ENCODE data around the gene RASL12.
"Not testable (repeated sequence)": the region's sequence is repeated elsewhere in the genome, so short reads cannot be mapped to it uniquely, and the experiment has no call there.

RASL12 gene

DNA sequence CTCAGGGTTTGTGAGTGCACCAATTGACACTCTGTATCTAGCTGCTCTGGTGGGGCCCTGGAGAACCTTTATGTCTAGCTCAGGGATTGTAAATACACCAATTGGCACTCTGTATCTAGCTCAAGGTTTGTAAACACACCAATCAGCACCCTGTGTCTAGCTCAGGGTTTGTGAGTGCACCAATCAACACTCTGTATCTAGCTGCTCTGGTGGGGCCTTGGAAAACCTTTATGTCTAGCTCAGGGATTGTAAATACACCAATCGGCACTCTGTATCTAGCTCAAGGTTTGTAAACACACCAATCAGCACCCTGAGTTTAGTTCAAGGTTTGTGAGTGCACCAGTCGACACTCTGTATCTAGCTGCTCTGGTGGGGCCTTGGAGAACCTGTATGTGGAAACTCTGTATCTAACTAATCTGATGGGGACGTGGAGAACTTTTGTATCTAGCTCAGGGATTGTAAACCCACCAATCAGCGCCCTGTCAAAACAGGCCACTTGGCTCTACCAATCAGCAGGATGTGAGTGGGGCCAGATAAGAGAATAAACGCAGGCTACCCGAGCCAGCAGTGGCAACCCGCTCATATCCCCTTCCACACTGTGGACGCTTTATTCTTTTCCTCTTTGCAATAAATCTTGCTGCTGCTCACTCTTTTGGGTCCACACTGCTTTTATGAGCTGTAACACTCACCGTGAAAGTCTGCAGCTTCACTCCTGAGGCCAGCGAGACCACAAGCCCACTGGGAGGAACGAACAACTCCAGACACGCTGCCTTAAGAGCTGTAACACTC is 8.0 kb upstream of the RASL12 start:
- not testable (repeated sequence) for DNase-seq (ENCODE audit: low read depth in 2 of 2)

DNA sequence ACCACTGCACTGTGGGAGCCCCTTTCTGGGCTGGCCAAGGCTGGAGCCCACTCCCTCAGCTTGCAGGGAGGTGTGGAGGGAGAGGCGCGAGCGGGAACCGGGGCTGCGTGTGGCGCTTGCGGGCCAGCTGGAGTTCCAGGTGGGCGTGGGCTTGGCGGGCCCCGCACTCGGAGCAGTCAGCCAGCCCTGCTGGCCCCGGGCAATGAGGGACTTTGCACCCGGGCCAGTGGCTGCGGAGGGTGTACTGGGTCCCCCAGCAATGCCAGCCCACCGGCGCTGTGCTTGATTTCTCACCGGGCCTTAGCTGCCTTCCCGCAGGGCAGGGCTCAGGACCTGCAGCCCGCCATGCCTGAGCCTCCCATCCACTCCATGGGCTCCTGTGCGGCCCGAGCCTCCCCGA is 7.2 kb upstream of the RASL12 start:
- not testable (repeated sequence) for DNase-seq (ENCODE audit: low read depth in 2 of 2)

DNA sequence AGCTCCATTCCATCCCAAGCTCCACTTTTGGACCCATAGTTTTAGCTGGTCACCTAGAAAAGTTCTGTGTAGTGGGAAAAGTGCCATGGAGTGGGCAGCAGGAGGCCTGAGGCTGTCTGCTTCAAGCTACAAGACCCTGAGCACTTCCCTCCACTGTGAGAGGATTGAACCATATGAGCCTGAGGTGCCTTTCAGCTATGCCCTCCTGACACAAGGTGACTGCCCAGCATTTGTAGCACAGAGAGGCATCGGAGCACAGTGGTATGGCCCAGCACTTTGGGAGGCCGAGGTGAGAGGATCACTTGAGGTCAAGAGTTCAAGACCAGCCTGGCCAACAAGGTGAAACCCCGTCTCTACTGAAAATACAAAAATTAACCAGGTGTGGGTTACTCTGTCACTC is 4.8 kb upstream of the RASL12 start:
- no peak for DNase-seq (ENCODE audit: low read depth in 2 of 2)

DNA sequence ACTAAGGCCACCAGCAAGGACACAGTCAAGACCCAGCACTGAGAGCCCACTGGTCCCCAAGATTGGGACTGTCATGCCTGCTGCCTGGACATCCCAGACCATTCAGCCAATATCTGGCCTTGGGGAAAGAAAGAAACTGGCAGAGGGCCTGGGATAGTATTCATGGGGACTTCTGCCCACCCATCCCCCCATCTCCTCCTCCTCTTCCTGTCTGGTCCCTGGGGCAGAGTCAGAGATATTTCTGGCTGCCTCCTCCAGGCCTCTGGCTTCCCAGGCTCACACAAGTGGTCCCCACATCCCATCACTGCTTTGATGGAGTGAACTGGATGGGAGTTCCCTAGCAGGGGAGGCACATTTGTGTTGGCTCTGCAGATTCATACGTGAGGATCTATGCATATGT is 4.2 kb upstream of the RASL12 start:
- no peak for DNase-seq (ENCODE audit: low read depth in 2 of 2)

DNA sequence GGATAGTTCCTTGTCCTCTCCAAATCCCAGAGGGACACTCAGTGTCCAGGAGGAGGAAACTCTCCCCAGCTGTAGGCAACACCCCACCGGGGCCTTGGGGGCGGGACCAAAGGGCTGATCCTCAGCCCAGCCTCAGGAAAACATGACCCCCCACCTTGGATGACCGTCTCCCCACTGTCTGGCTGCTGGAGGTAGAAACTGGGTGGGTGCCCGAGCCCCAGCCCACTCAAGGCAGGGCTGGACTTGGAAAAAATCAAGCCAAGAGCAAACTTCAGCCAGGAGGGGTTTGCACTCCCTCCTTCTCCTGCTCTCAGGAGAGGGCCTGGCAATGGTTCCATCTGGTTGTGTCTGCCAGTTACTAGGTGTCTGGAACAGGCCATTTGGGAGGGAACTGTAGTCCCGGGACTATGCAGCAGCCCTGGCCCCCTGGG is 3.6 kb upstream of the RASL12 start:
- no peak for DNase-seq (ENCODE audit: low read depth in 2 of 2)

DNA sequence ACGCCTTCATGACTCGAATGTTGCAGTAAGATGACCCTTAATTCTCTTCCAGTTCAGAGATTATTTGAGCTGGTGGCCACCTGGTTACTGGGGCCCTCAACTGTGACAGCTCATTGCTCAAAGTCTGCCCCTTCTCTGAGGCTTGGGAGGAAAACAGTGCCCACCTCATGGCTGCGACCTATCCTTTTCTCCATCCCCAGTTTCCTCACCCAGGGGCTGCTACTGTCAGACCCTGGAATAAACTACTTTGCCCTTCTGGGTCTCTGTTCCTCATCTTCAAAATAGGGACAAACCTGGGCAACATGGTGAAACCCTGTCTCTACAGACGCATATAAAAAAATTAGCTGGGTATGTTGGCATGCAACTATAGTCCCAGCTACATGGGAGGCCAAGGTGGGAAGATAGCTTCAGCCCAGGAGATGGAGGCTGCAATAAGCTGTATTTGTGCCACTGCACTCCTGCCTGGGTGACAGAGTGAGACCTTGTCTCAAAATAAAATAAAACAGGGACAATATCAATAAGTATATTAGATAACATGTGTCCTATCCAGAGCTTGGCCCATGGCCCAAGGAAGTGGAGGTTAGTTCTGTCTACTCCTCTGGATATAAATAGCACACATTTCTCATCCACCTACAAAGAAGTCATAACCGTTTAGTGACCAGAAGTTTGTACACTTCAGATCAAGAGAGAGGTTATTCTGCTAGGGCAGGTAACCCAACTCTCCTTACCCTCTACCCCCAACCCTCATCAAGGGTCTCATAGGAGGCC is 2.2 kb upstream of the RASL12 start:
- DNase-seq (ENCODE audit: low read depth in 2 of 2): no peak

DNA sequence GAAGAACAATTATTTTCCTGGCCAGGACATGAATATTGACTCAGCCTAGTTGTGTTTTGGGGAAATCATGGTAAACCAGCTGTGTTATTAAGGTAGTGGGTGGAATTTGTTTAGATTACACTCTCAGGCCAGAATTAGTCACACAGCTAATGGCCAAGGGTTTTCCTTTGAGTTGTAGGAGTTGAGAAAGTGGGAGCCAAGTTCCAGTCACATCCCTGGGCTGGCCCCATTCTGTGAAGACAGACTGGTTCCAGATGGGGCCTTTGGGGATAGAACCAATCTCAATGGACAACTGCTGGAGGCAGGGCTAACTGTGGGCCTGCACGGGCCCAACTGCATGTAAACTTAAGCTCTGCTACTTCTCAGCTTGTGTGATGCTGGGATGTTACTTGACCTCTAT is 1.4 kb upstream of the RASL12 start:
- no peak for DNase-seq (ENCODE audit: low read depth in 2 of 2)

DNA sequence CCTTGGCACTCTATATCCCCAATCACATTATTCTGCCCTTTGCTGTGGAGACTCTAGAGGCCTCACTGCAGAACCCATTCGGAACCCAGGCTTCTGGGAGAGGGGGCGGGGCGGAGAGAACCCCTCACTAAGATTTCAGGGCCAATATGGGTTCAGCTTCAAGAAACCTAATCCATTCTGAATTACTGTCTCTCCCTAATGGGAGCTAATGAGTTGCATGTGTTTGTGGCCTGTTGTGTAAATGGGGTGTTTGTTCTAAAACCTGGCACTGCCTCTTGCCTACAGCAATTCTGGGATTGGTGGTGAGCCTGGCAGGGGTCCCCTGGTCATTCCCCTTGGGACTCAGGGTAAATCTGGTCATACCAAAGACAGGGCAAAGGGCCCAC is 605 bp upstream of the RASL12 start:
- DNase-seq (ENCODE audit: low read depth in 2 of 2): no peak

DNA sequence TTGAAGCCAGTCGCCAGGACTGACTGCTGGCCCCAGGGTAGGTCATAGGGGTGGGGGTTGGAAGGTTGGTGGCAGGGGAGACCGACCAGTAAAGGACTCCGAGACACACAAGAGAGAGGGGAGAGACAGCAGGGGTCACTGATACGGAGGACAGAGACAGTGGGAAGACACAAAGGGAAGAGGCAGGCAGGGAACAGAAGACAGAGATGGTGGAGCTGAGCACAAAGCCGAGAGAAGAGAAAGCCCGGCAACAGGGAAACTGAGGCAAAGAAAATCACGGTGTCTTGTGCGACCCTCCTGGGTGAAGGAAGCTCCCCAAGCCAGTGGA is 510 bp downstream of the RASL12 start:
- no peak for DNase-seq (ENCODE audit: low read depth in 2 of 2)

DNA sequence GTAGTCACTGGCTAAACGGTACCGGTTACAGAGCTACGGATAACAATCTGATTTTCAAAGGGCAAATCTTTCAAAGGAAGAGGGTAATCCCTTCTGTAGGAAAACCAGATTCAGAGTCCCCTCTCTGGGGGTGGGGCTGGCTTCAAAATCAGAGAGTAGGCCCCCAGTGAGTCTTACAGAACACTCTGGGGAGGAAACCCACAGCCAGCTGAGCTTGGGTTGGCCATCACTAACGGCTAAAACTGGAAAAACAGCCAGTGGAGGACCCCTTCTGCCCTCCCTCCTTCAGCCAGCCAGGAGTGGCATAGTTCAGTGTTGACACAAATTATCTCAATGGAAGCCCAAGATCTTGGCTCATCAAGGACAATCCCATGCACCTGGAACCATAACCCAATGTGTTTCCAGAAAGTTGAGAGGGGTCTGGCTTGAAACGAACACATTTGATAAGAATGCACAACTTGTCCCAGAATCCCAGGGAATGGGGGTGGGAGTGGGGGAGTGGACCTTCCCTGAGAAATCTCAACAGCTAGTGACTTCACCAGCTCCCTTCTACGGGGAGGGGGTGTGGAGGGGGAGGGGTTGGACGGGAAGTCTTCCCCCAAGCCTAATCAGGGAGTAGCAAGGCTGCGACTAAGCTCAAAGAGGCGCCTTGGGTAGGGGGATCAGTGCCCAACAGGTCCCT is 1.0 kb downstream of the RASL12 start:
- no peak for DNase-seq (ENCODE audit: low read depth in 2 of 2)

DNA sequence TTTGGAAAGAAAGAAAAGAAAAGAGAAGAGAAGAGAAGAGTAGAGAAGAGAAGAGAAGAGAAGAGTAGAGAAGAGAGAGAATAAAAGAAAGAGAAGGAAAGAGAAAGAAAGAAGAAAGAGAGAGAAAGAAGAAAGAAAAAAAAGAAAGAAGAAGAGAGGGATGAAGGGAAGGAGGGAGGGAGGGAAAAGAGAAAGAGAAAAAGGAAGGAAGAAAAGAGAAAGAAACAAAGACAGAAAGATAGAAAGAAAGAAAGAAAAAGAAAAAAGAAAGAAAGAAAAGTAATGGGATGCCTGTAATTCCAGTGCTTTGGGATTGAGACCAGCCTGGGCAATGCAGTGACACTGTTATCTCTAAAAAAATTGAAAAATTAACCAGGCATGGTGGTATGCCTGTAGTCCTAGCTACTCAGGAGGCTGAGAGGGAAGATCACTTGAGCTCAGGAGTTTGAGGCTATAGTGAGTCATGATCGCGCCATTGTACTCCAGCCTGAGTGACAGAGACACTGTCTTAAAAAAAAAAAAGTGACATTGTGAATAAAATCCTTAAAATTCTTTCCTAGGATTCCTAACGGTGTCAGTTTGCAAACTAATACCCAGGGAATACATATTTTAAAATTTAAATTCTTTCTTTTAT is 1.7 kb downstream of the RASL12 start:
- no peak for DNase-seq (ENCODE audit: low read depth in 2 of 2)

DNA sequence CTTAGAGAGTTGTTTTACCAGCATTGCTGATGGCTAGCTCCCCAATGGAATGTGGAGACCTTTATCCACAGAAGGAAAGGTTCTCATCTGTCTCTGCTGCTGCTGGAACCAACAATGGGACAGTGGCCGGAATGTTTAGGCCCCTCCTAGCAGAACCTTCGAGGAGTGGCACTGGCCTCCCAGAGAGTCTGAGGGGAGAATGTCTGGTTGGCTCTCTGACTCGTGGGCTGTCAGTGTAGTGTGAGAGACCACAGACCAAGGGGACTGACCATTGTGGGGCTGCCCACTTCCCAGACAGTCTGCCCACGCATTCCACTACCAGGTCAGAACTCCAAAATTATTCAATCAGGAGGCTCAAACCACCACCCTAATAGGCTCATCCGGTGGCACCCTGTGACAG is 5.1 kb downstream of the RASL12 start:
- no peak for DNase-seq (ENCODE audit: low read depth in 2 of 2)

DNA sequence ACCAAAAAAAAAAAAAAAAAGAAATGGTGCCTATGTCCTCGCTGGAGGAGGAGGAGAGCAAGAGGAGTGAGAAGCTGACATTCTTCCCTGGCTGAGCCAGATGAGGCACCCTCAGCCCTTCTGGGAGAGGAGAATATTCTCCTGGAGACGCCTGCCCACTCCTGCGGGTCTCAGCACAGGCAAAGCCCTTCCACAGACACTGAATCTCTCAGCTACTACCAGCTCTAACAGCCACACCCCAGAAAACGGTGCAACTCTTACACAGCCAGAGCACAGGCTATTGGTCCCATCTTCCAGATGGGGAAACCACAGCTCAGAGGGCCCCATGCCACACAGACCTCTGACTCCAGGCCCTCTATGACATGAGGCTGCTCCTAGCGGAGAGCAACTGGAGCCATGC is 5.7 kb downstream of the RASL12 start:
- DNase-seq (ENCODE audit: low read depth in 2 of 2): no peak

DNA sequence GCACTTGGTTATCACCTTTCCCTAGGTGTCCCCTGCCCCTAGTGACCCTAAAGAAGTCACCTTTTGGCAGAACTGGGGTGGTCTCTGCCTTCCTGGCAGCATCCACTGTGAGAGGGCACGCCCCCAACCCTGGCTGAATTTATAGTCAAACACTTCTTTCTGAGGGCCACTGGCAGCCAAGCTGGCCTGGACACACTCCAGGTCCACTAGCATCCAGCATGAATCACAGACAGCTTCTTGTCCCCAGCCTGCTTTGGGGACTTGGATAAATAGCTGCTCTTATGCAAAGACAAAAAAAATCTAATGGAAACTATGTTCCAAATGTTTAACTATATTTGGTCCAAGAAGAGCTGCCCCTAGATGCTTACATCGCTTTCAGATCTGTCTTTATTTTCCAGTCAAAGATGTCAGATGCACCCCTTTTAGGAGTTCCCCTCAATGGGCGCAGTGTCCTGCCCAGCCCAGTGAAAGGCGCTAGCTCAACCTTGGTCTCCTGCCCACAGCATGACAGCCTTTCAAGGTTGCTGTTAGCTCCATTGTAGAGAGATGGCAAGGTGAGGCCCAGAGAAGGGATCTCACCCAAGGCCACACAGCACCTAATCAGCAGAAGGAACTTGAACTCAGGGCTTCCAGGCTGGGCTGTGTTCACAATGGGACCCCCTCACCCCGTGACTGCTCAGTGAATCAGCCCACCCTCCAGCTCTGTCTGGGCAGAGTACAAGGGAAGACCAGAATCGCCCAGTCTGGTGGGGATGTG is 7.0 kb downstream of the RASL12 start:
- DNase-seq (ENCODE audit: low read depth in 2 of 2): no peak

DNA sequence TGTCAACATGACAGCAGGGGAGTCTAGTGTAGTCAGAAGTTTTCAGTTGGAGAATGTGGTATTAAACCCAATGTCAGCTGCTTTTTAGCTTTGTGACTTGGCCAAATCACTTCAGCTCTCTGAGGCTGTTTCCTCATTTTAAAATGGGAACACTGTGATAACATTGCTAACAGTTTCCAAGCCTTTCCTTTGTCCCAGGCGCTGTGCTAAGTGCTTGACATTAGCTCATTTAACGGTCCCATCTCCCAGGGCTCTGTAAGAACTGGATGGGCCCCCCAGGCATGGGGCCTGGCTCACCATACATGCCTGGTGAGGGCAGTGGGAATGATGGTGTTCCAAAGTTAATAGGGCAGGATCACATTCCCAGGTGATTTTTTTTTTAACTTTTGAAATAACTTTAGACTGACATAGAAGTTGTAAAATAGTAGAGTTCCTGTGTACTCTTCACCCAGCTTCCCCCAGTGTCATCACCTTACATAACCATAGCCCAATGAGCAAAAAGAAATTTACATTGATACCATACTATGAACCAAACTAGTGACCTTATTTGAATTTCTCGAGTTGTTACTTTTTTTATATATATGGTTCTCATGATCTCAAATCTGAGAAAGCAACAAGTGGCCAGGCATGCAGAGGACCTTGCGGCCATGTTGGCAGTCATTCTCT is 7.7 kb downstream of the RASL12 start:
- DNase-seq (ENCODE audit: low read depth in 2 of 2): no peak

DNA sequence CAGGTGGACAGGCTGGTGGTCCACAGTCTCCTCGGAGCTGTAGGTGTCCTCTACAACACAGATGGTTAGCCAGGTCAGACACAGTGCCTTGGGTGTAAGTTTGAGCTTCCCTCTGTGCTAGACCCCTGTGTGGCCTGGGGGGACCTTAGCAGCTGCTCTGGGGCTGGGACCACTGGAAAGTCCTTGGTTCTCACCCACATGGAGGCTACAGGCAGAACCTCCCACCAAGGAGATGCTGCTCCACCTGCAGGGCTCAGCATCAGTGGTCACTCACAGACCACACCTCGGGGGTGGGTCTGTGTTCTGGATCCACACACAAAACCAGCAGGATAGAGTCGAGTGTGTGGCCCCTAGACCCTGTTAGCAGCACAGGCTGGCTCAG is 8.4 kb downstream of the RASL12 start:
- no peak for DNase-seq (ENCODE audit: low read depth in 2 of 2)

DNA sequence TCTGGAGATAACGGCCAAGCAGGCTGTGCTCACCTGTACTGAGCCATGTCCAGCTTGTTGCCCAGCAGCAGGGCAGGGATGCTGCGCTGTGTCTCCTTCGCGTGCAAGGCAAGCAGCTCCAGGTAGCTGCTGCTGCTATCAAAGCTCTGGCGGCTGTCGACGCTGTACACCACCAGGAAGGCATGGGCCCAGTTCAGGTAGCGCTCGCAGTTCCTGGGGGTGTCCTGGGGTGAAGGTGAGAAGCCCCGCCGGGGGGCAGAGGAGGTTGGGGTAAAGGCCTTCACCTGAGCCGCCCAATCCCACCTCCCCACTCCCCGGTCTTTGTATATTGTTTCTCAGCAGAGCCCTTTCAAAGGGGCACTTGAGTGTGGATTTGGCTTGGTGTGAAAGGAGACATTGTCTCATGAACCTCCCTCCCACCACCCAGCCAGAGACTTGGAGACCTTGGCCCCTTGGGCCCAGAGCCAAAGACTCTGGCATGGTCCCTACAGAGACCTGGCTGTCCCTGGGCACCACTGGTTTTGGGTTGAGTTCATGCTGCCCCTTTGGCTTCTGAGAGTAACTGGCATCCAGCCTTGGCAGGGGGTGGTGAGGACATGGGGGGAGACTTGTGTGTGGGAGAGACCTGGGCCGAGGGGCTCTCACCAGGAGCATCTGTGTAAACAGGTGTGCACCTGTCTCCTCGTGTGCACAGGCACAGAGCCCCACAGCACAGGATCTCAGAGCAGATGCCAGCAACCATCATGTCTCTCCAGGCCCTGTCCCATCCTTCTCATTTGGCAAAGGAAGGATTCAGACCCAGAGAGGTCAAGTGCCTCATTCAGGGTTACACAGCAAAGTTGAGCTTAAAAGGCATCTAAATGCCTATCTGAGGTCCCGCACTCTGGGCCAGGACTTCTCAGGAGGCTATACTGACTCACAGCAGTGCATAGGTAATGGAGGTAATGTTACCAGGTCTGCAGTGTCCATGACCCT is 9.1 kb downstream of the RASL12 start:
- no peak for DNase-seq (ENCODE audit: low read depth in 2 of 2)

DNA sequence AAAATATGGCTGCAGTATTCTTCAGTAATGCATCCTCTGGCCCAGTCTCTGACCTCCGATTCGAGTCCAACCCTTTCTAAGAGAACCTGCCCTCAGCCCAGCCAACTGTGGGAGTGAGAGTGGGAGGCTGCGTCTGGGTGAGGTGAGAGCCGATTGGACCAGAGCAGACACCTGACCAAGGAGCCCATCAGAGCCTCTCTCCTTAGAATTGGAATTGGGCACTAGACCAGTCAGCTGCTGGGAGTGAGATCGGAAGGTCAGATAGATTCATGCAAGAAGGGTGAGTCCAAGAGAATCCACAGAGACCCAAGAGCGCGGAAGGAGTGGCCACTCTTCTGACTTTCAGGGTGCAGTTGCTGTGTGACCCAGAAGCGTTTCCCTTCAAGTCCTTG is 10.2 kb downstream of the RASL12 start:
- DNase-seq (ENCODE audit: low read depth in 2 of 2): no peak

DNA sequence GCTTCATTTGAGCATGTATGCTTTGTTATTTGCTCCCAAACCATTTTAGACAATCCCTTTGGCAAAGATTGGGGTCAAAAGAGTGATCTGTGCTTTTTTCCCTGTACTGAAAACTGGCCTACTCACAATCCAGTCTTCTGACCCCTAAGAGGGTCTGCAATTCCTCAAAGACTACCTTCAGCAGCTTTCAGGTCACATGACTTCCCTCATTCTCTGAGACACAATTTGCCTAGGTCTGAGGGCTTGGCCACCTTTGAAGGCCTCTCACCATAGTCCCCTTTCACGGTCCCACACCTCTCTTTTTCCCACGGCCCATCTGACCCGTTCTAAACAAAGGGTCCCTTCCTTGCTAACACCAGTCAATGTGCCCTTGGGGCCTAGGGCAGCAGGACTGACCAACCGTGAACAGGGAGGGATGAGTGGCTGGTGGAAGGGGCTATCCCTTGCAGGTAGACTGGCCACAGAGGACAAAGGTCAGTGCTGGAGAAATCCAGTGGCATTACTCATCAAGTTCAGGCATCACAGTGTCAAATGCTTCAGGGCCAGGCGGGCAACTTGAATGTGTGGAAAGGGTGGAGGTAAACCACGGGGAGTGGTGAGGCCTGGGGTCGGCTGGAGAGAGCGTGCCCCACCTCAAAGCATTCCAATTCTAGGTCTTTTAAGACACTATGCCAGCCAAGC is 10.8 kb downstream of the RASL12 start:
- no peak for DNase-seq (ENCODE audit: low read depth in 2 of 2)

All from activated CD4-positive, alpha-beta T cell treated with anti-CD3 and anti-CD28 coated beads for 24 hours (primary cell).